Superior temporal gyrus (tissue), 1 donor: ENCODE measurements around the gene SPECC1L.
"Not testable (repeated sequence)": the region's sequence is repeated elsewhere in the genome, so short reads cannot be mapped to it uniquely, and the experiment has no call there.

Experiments used
- DNase-seq: peaks from one replicate; pipeline ENCODE4 v3.0.0-alpha.2; 2016; ENCODE audit errors: extremely low spot score

The SPECC1L gene, protein sequence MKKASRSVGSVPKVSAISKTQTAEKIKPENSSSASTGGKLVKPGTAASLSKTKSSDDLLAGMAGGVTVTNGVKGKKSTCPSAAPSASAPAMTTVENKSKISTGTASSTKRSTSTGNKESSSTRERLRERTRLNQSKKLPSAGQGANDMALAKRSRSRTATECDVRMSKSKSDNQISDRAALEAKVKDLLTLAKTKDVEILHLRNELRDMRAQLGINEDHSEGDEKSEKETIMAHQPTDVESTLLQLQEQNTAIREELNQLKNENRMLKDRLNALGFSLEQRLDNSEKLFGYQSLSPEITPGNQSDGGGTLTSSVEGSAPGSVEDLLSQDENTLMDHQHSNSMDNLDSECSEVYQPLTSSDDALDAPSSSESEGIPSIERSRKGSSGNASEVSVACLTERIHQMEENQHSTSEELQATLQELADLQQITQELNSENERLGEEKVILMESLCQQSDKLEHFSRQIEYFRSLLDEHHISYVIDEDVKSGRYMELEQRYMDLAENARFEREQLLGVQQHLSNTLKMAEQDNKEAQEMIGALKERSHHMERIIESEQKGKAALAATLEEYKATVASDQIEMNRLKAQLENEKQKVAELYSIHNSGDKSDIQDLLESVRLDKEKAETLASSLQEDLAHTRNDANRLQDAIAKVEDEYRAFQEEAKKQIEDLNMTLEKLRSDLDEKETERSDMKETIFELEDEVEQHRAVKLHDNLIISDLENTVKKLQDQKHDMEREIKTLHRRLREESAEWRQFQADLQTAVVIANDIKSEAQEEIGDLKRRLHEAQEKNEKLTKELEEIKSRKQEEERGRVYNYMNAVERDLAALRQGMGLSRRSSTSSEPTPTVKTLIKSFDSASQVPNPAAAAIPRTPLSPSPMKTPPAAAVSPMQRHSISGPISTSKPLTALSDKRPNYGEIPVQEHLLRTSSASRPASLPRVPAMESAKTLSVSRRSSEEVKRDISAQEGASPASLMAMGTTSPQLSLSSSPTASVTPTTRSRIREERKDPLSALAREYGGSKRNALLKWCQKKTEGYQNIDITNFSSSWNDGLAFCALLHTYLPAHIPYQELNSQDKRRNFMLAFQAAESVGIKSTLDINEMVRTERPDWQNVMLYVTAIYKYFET

DNA sequence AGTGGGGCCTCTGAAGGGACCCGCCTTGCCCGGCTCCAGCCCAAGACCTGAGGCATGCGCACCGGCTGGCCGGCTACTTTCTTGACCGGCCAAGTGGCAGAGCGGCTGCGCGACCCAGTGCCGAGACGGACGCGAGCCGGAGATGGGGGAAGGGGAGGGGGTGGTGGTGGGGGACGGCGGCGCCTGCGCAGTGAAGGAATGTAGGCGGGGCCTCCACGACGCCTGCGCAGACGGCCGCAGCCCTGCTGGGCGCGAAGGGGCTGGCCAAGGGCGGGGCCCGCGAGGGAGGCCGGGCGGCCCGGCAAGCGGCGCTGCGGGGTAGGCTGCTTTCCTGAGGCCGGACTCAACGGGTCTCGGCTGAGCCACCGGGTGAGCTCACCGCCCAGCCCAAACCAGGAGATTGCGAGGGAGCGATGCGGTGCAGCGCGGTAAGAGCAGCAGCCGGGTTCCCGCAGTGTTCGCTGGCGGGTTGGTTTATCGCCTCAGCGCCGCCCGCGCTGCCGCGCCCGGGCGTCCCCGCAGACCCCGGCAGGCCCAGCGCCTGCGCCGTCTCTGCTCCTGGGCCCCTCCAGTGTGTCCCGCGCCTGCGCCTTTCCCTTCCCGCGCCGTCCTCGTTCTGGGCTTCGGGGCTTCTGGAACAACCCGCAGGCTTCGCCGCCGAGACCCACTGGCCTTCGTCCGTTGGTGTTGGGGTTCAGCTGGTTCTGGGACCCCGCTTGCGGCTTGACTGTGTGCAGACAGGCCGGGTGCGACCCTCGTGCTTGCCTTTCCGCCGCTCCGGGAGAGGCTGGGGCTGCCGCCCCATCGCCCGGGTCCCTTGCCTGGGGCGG, at the start of gene SPECC1L:
SPECC1L (plus strand) TSS at position 276 of the 830 bp plus-strand sequence. CDS start 31,401 bp downstream, outside the sequence.
- peak; percentile 90 for DNase-seq

DNA sequence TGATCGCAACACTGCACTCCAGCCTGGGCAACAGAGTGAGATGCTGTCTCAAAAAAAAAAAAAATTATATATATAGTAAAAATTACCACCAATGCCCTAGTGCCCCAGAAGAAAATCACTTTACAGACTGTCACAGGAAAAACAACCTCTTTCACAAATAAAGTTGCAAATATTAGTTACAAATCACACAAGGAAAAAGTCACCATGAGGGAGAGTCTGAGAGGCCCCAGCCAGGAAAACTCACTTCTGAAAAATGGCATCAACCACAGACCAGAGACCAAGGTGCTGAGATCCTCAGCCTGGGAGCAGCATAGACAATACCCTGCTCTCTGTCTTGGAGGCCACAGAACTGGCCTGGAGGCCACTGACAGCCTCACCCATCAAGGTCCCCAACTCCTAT, 46.2 kb upstream of the SPECC1L start:
- no peak for DNase-seq

DNA sequence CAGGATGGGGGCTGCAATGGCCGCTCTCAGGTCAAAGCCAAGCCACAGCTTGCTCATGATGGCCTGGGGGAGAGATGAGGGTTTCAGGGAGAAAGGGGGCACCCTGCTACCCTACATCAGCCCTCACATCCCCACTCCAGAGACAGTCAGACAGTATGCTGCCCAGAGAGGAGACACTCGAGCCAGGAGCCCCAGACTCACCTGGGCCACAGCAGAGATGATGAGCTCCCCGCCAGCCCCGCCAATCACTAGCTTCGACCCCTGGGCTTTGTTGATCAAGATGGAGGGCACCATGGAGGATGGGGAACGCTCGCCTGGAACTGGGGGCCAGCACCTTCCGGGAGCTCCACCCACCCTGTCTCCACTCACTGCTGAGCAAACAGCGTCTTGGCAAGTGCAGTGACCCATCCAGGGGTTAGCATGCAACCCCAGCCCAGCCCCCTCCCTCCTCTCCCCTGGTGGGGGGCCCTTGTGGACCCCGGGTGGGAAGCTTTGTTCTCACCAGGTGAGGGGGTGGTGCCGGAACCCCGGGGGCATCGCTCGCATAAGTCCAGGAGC, 45.5 kb upstream of the SPECC1L start:
- no peak for DNase-seq

DNA sequence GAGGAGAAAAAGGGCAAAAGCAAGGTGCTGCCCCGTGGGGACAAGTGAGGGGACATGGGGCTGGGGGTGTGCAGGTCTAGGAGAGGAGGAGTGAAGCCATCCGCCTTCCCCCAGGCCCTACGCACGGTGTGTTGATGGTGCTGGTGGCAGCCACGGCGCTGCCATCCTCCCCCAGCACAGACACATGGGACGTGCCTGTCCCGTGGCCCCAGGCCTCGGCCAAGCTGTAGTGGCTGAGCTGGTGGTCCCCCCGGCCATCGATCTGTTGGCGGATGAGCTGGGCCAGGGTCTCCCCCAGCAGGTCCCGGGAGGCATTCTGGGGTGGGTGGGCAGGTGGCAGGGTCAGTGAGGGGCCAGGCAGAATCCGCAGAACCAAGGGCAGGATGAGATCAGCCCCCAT, 44.7 kb upstream of the SPECC1L start:
- no peak for DNase-seq

DNA sequence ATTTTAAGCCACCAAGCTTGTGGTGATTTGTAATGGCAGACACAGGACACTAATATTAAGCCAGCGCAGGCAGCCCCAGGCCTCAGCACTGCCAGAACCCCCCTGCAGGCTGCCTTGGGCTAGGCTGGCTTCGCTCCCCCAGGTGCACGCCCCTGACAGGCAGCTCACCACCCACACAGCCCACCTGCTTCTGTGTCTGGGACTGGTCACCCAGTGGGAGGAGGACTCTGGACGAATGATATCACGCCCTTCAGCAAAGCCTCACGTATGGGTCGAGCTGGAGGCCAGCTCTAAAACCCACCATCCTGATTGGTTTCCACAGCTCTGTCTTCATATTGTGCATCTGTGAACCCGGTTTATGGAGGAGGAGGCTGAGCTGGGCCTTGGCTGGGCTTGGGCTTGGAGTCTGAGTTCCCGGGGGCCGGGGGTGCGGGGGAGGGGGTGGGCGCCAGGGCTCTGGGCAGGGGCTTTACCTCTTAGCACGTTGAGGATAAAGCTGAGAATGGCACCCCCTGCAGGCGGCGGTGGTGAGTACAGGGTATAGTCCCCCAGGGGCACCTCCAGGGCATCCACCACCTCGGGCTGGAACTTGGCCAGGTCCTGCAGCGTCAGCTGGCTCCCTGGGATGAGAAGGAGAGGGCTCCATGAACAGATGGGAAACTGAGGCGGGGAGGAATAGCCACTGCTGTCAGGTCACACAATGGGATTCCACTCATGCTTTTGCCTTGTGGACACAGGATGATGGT, 39.5 kb upstream of the SPECC1L start:
- no peak for DNase-seq

DNA sequence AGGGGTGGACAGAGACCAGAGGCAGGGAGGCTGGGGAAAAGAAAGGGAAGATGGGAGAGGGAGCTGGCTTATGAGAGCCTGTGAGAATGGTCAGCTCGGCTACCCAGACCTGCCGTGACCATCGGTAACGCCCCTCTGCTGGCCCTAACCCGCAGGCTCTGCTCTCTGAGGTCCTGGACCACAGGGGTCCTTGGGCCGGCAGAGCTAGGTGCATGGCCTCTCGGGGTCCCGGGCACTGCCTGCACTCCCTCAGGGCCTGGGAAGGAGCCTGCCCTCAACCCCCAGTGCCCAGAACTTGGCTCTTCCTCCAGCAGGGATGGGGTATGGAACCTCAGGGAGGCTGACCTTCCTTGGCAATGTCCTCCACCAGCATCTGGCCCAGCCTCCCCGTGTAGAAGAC, 38.9 kb upstream of the SPECC1L start:
- no peak for DNase-seq

DNA sequence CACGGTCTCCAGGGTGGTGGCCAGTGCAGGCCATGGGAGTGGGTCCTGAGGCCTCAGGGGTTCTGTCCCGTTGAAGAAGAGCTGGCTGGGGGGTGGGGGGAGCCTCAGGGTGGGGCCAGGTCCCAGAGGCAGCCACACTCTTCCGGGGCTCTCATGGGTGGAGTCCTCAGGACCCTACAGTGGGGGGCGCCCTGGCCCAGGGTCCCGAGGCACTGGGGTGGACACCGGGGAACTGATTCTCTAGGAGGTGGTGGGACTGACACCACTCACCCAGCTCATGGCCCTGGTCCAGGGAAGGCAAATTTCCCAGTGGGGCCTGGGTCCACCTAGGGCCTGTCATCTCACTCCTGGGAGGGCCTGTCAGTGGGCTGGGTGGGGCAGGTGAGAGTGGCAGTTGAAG, 38.5 kb upstream of the SPECC1L start:
- DNase-seq = no peak

DNA sequence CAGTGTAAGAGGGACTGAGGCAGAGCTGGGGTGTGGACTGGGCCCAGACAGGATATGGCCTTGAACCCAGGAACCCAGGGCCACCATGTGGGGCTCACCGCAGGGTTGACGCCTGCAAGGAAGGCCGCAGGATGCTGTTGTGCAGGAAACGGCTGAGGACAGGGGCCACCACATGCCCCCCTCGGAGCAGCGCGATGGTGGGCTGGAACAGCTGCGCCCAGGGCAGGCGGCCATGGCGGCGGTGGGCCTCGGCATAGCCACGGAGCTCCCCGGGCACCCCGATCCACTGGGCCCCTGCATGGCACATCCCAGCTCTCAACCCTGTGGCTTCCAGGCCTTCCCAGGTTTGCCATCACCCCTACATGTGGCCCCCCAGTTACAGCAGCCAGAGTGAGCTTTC, 37.9 kb upstream of the SPECC1L start:
- no peak for DNase-seq

DNA sequence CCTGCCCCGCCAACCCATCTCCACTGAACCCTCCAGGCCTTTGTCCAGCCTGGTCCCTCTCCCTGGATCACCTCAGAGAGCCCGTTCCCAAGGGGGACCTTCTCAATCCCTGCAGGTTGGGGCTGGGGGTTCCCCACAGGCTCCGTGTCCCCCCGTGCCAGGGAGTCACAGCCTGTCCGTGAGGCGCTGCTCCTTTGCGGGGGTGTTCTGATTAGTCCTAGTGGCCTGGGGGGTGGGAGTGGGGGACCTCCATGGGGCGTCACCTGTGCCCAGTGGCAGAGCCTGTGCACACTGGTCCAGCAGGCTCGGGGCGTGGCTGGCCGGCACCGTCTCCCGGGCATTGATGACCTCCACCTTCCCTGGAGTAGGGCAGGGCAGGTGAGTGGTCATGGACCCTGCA, 37.4 kb upstream of the SPECC1L start:
- no peak for DNase-seq

DNA sequence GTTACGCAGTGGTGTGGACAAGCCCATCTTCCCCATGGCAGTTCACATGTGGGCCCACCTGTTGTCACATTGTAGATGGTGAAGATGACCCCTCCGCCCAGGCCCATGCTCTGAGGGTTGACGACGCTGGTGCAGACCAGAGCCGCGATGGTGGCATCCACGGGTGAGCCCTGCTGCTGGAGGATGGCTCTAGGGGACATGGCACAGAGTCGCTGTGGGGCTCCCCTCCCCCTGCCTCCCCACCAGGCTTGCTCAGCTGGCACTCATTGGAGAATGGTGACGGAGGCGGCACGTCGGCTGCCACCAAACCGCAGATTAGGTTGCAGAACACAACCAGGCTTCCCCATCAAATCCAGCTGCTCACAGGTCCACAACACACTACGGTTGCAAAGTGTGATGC, 36.8 kb upstream of the SPECC1L start:
- no peak for DNase-seq

DNA sequence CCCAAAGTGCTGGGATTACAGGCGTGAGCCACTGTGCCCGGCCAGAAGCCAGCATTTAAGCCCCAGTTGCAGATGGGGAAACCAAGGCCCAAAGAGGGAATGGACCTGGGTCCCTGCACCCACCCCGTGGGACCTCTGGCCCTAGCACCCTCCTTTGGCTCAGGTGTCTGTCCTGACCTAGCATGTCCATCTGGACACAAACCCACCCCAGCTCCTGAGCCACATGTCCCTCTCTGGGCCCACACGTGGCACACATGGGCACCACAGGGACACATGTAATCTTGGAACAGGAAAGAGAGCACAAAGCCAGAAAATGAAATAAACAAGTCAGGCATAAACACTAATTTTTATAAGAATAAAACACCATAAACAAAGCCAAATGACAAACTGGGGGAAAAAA, 35.3 kb upstream of the SPECC1L start:
- no peak for DNase-seq

DNA sequence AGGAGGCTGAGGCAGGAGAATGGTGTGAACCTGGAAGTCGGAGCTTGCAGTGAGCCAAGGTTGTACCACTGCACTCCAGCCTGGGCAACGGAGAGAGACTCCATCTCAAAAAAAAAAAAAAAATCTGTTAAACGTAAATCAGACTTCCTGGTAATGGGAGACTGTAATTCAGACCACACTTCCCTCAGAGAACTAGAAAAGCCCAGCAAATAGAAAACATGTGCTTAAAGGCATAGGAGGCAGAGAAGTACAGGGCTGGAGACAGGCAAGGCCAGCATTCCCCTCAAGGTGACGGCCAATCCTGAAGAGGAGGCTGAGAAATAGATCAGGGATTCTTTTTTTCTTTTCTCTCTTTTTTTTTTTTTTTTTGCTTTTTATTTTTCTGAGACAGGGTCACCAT, 34.0 kb upstream of the SPECC1L start:
- no peak for DNase-seq

DNA sequence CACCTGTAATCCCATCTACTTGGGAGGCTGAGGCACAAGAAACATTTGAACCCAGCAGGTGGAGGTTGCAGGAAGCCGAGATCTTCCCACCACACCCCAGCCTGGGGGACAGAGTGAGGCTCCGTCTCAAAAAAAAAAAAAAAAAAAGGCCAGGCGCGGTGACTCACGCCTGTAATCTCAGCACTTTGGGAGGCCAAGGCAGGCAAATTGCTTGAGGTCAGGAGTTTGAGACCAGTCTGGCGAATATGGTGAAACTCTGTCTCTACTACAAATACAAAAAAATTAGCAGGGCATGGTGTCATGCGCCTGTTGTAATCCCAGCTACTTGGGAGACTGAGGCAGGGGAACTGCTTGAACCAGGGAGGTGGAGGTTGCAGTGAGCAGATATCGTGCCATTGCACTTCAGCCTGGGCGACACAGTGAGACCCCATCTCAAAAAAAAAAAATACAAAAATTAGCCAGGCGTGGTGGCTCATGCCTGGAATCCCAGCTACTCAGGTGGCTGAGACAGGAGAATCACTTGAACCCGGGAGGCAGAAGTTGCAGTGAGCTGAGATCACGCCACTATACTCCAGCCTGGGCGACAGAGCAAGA, 32.4 kb upstream of the SPECC1L start:
- not testable (repeated sequence) for DNase-seq

DNA sequence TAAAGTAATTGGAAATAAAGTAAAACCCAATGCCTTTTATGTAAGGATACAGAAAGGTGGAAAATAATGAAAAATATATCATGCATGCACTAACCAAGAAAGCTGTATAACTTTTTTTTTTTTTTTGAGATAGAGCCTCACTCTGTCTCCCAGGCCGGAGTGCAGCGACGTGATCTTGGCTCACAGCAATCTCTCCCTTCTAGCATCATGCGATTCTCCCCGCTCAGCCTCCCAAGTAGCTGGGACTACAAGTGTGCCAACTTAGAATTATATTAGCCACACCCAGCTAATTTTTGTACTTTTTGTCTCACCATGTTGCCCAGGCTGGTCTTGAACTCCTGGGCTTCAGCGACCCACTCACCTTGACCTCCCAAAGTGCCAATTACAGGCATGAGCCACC, 30.2 kb upstream of the SPECC1L start:
- DNase-seq = no peak

DNA sequence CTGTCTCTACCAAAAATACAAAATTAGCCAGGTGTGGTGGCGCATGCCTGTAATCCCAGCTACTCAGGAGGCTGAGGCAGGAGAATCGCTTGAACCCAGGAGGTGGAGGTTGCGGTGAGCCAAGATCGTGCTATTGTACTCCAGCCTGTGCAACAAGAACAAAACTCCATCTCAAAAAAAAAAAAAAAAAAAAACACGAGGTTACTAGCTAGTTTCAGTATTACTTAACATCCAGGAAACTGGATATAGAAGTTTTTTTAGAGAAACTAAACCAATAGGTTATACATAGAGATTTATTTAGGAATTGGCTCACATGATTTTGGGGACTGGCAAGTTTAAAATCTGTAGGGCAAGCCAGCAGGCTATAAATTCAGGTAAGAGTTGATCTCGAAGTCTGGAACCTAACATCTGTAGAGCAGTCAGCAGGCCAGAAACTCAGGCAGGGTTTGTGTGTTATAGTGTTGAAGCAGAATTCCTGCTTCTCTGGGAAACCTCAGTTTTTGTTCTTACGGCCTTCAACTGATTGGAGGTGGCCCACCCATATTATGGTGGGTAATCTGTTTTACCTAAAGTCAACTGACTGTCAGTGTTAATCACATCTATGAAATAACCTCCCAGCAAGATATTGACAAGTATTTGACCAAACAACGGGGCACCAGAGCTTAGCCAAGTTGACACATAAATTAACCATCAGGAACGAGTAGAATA, 29.5 kb upstream of the SPECC1L start:
- not testable (repeated sequence) for DNase-seq

DNA sequence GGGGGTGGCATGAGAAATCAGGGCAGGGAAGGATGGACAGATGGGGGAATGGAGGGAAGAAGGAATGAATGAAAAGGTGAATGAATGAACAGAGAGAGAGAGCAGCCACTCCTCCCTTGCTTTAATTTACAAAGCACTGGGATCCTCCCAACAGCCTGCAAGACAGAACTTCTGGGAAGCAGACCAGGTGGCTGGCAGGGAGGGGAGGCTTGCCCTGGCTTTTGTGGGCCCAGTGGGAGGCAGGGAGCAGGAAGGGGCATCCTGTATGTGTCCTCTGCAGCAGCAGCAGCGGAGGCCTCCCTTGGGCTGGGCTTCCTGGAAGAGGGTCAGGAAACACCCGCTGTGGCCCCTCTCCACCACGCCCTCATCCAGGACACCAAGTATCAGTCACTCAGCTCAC, 27.2 kb upstream of the SPECC1L start:
- not testable (repeated sequence) for DNase-seq

DNA sequence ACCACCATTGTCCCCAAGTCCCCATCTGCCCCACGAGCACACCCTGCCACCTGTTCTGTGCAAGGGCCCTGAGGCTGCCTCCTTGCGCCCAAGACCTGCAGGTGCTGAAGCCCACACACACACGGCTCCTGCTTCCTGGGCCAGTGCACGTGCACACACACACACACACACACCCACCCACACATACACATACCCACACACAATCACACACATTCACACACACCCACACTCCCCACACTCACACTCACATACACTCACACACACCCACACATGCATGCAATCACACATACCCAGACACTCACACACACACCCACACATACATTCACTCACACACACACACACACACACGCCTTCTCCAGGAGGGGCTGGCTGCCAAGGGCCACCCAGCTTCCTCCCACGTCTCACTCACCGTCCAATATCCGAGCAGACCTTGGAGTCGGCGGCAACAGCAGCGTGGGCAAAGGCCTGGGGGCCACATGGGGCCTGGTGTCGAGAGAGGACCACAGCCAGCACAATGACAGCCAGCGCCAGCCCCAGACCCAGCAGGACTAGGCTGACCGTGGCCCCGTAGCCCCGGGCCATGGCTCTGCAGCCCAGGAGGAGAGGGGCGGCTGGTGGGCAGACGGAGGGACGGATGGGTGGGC, 26.4 kb upstream of the SPECC1L start:
- DNase-seq = no peak

DNA sequence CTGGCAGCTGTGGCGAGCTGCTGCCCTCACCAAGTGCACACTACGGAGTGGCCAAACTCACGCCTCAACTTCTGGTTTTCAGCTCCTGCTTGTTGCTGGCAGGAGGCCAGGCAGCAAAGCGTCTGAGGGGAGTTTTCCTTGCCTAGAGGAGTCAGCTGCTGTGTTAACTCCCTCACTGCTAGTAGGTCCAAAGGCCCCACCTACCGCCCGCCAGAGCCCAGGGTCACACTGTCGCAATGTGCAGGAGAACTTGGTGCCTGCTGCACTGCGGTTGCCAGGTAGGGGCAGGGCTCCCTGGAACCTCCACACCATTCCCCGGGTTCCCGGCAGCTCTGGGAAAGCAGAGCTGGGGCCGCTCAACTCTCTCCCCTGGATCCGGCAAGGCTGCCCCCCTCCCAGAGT, 25.6 kb upstream of the SPECC1L start, which contains the start of gene GGT5:
GGT5 (minus strand) TSS at position 53 of the 402 bp plus-strand sequence. CDS start 357 bp downstream, outside the sequence.
- DNase-seq = not testable (repeated sequence)
